Caco-2 (cell line): ENCODE results near the gene AXL. TPM values are rescaled to one million over a fixed set of nuclear protein-coding genes. Genes with fewer than 3 reads are reported as not detected.

Experiments
- BruUV-seq: library from RNA; stranded (reverse); fragments of 400-500 nt; replicated peaks from 2 replicates; lab custom pipeline; 2021; lab: Mats Ljungman, UMichigan
- CTCF ChIA-PET: fragments of 300-600 bp; sonication (Branson Sonifier 250); formaldehyde crosslinking; loops from one replicate; lab custom pipeline; 2022; ENCODE audit warnings: antibody characterized with exemption; lab: Charles Lee
- POLR2A ChIA-PET: fragments of 300-600 bp; sonication (Branson Sonifier 250); formaldehyde crosslinking; loops from one replicate; lab custom pipeline; 2022; ENCODE audit warnings: antibody characterized with exemption; lab: Charles Lee
- DNase-seq, 2 experiments: peaks; one replicate each; pipeline versions ENCODE4 v3.0.0 to v3.0.0-alpha.2; 2020 to 2022
- H3K27me3 ChIP-seq: replicated peaks from 2 replicates; pipeline ENCODE4 v1.6.0; 2011; ENCODE audit warnings: low read length; ENCODE audit not compliant: control insufficient read depth, insufficient read depth
- H3K36me3 ChIP-seq: 2 replicates; pipeline ENCODE4 v1.5.1; 2011; ENCODE audit warnings: low read length; ENCODE audit not compliant: control insufficient read depth, insufficient read depth
- H3K4me1 ChIP-seq: fragments of 250-450 bp; sonication (Bioruptor Pico); 2 replicates; pipeline ENCODE4 v1.5.1; 2020; ENCODE audit warnings: mild to moderate bottlenecking
- H3K4me3 ChIP-seq: 2 replicates; pipeline ENCODE4 v1.5.1; 2011; ENCODE audit warnings: low read depth, mild to moderate bottlenecking, control low read depth, low read length
- H3K9me3 ChIP-seq: fragments of 250-450 bp; sonication (Bioruptor Pico); 2 replicates; pipeline ENCODE4 v1.5.1; 2020; ENCODE audit warnings: mild to moderate bottlenecking, moderate library complexity
- H3K27ac Mint-ChIP-seq: one replicate; pipeline ENCODE4 v1.8.0; 2022; ENCODE audit warnings: mixed read lengths; ENCODE audit not compliant: unreplicated experiment
- H3K27me3 Mint-ChIP-seq: one replicate; pipeline ENCODE4 v1.8.0; 2022; ENCODE audit warnings: mixed read lengths; ENCODE audit not compliant: insufficient read depth, unreplicated experiment
- H3K36me3 Mint-ChIP-seq: one replicate; pipeline ENCODE4 v1.8.0; 2022; ENCODE audit warnings: mild to moderate bottlenecking, mixed read lengths; ENCODE audit not compliant: insufficient read depth, unreplicated experiment
- H3K4me1 Mint-ChIP-seq: one replicate; pipeline ENCODE4 v1.8.0; 2022; ENCODE audit warnings: low read depth, mixed read lengths; ENCODE audit not compliant: unreplicated experiment
- H3K4me3 Mint-ChIP-seq: one replicate; pipeline ENCODE4 v1.8.0; 2022; ENCODE audit warnings: mild to moderate bottlenecking, moderate library complexity, mixed read lengths; ENCODE audit not compliant: unreplicated experiment
- H3K9me3 Mint-ChIP-seq: one replicate; pipeline ENCODE4 v1.8.0; 2022; ENCODE audit warnings: mixed read lengths; ENCODE audit not compliant: unreplicated experiment
- intact Hi-C: fragments of 100-400 bp; cut with micrococcal nuclease; formaldehyde crosslinking; loops from one replicate; pipeline ENCODE4 v1.10.0; 2022; ENCODE audit not compliant: unreplicated experiment
- total RNA-seq: library from RNA; stranded (reverse); gene quantifications from 2 replicates; pipeline ENCODE4 v1.2.3, GENCODE V29; 2022
- TF ChIP-seq, protein P1 (sequence below), 2 experiments: fragments of 200-600 bp in 1 of 2; IDR thresholded peaks; 1 replicate in 1 of 2; 2 replicates in 1 of 2; pipeline versions ENCODE4 v1.5.1 to v1.8.0; 2011 to 2022; ENCODE audit warnings: antibody characterized with exemption in 1 of 2, control low read depth in 1 of 2, inconsistent platforms in 1 of 2, low read depth in 1 of 2, low read length in 1 of 2, mild to moderate bottlenecking in 1 of 2, moderate library complexity in 1 of 2; ENCODE audit not compliant: insufficient read depth in 1 of 2, severe bottlenecking in 1 of 2, unreplicated experiment in 1 of 2

The AXL gene
- total RNA-seq, 1 experiment from 2014 or later: 1.2 TPM

DNA sequence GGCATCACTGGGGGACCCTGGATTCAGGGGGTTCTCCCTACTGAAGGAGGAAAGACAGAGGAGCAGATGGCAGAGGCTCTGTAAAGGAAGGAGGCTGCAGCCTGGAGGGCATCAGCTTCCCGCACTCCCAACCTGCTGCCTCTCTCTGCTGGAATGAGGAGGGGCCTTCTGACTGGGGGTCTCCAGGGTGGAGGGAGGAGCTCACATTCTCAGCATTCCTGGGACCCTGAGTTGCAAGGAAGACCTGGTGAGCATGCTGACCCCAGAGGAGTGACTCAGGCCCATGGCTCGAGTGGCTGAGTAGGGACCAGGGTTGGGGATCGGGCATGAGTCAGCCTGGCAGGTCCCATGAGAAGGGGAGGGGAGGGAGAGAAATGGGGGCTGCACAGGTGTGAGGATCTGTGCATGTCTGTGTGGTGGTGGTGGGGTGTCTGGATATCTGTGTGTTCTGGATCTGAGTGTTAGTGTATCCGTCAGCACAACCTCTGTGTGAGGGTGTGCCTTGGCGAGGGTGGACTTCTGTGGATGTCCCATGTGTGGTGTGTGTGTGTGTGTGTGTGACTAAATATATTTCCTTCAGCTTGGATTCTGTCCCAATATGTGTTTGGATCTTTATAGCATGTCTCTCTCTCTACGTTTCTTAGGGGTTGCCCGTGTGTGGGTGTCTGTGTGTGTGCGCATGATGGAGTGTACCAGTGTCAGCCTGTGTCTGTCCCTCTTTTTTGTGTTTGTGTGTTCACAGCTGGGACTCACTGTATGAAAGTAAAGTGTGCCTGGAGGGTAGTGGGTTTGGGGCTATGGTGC lies 4.6 kb downstream of the AXL start:
- ChIA-PET CTCF (no interaction called here), POLR2A (no interaction called here)

DNA sequence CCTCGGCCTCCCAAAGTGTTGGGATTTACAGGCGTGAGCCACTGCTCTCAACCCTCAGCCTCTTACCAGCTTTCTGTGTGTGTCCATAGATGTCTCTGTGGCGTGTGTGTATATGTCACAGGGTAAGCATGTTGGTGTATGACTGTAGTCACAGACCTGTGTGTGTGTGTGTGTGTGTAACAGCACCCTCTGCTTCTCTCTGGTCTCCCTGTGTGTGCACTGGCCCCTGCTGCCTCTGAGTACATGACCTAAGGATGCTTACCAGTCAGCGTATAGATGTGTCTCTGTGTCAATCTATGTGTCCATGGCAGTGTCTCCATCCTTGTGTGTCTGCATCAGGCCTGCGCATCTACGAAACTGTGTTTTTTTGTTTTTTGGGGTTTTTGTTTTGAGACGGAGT lies 5.6 kb downstream of the AXL start:
- Histone ChIP-seq H3K36me3 (no peaks in the 10 kb centered on the region), H3K4me1 (peaks cover 15% of the 10 kb centered on the region; the same call in 1 of the 2 replicates), H3K27me3 (no peaks in the 10 kb centered on the region), H3K4me3 (no peak overlapping the region), H3K9me3 (no peaks in the 10 kb centered on the region)
- Mint-ChIP-seq H3K27me3 (no peaks in the 10 kb centered on the region), H3K9me3 (no peaks in the 10 kb centered on the region), H3K4me1 (peaks cover 25% of the 10 kb centered on the region), H3K36me3 (no peaks in the 10 kb centered on the region), H3K27ac (no peak overlapping the region), H3K4me3 (no peak overlapping the region)
- BruUV-seq: no TSS peak
- ChIA-PET POLR2A (no interaction called here), CTCF (interaction anchor here (0.5 kb wide), 1 partner anchor 80 kb away, joined by 3 read pairs; no protein-coding TSS in a partner anchor)
- TF ChIP-seq, protein P1, sequence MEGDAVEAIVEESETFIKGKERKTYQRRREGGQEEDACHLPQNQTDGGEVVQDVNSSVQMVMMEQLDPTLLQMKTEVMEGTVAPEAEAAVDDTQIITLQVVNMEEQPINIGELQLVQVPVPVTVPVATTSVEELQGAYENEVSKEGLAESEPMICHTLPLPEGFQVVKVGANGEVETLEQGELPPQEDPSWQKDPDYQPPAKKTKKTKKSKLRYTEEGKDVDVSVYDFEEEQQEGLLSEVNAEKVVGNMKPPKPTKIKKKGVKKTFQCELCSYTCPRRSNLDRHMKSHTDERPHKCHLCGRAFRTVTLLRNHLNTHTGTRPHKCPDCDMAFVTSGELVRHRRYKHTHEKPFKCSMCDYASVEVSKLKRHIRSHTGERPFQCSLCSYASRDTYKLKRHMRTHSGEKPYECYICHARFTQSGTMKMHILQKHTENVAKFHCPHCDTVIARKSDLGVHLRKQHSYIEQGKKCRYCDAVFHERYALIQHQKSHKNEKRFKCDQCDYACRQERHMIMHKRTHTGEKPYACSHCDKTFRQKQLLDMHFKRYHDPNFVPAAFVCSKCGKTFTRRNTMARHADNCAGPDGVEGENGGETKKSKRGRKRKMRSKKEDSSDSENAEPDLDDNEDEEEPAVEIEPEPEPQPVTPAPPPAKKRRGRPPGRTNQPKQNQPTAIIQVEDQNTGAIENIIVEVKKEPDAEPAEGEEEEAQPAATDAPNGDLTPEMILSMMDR (IDR thresholded peaks at IDR 0.05; ENCODE audit: insufficient read depth in 1 of 2, low read depth in 1 of 2, low read length in 1 of 2, severe bottlenecking in 1 of 2, unreplicated experiment in 1 of 2): no peak
- DNase-seq: no peak
- intact Hi-C loops: no loop called here

More for the DNA sequence above, 4.6 kb downstream of the AXL start:
- Mint-ChIP-seq H3K9me3 (no peaks in the 10 kb centered on the region), H3K36me3 (no peaks in the 10 kb centered on the region), H3K27me3 (no peaks in the 10 kb centered on the region), H3K27ac (peak overlapping the region; percentile 3), H3K4me3 (no peak overlapping the region), H3K4me1 (peaks cover 30% of the 10 kb centered on the region)
- intact Hi-C loops: no loop called here
- Histone ChIP-seq H3K27me3 (no peaks in the 10 kb centered on the region), H3K4me3 (no peak overlapping the region), H3K9me3 (no peaks in the 10 kb centered on the region), H3K36me3 (no peaks in the 10 kb centered on the region), H3K4me1 (peaks cover 19% of the 10 kb centered on the region; the same call in 1 of the 2 replicates)
- no TSS peak for BruUV-seq
- TF ChIP-seq, protein P1 (IDR thresholded peaks at IDR 0.05; ENCODE audit: insufficient read depth in 1 of 2, low read depth in 1 of 2, low read length in 1 of 2, severe bottlenecking in 1 of 2, unreplicated experiment in 1 of 2): no peak
- no peak for DNase-seq

DNA sequence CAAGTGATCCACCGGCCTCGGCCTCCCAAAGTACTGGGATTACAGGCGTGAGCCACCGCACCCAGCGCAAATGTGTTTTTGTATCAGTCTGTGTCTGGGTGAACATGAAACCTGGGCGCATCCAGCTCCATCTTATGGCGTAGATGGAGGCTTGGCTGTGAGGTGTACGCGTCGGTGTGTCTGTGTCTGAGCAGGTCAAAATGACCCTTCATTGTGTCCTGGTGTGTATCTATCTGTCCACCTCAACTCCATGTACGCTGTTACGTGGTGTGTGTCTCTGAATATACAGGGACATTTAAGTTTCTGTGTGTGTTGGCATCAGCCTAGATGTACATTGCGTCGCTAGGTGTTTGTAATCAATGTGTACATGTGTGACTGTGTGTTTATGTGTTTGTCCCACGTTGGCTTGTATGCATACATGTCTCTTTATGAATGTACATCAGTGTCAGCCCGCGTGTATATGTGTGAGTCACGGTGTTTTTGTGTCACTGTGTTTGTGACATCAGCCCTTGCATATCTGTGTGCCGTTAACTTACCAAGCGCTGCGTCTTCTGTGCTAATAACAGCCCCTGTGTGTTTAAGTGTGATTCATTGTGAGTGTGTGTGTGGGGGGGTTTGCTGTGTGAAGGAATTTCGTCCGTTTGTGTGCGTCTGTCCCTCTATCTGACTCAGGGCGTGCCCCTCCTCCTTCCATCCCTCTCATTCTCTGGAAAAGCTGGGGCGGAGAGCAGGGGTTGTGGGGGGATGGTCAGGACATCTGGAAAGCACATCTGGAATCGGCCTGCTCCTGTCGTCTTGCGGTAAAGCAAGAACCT lies 6.4 kb downstream of the AXL start:
- TF ChIP-seq, protein P1 (IDR thresholded peaks at IDR 0.05; ENCODE audit: insufficient read depth in 1 of 2, low read depth in 1 of 2, low read length in 1 of 2, severe bottlenecking in 1 of 2, unreplicated experiment in 1 of 2): no peak
- POLR2A ChIA-PET: interaction anchor here (0.7 to 1.6 kb wide), 4 partner anchors 21 to 509 kb away, joined by 3 to 15 read pairs (median 6); partner anchors contain the start of genes COQ8B, HNRNPUL1 and ITPKC
- peak; percentile 63 to 80 for DNase-seq
- Mint-ChIP-seq H3K27me3 (no peaks in the 10 kb centered on the region), H3K4me3 (peak overlapping the region; percentile 78), H3K4me1 (peaks cover 19% of the 10 kb centered on the region), H3K27ac (peak overlapping the region; percentile 81), H3K36me3 (no peaks in the 10 kb centered on the region), H3K9me3 (no peaks in the 10 kb centered on the region)
- intact Hi-C loops: loop anchor here (1.0 kb wide), 1 partner anchor 38 kb away; no protein-coding TSS in a partner anchor
- TSS peak; percentile 84 for BruUV-seq
- no peaks in the 10 kb centered on the region for H3K27me3 ChIP-seq
- CTCF ChIA-PET: interaction anchor here (0.5 to 1.2 kb wide), 6 partner anchors 17 to 106 kb away, joined by 3 to 17 read pairs (median 4); no protein-coding TSS in a partner anchor
- H3K36me3 ChIP-seq: no peaks in the 10 kb centered on the region
- H3K4me1 ChIP-seq: 0 out of 2 replicates have a peak, but pooled peaks cover 15% of the 10 kb centered on the region
- no peaks in the 10 kb centered on the region for H3K9me3 ChIP-seq
- peak overlapping the region; percentile 62 for H3K4me3 ChIP-seq
